ENCODE data around the gene C14orf93. TPM values are rescaled to one million over a fixed set of nuclear protein-coding genes. Genes with fewer than 3 reads are reported as not detected.
"Not testable (repeated sequence)": the region's sequence is repeated elsewhere in the genome, so short reads cannot be mapped to it uniquely, and the experiment has no call there.

C14orf93 gene
- polyA plus RNA-seq, 3 donors = 4.8 to 13.5 (median 6.2) TPM

DNA sequence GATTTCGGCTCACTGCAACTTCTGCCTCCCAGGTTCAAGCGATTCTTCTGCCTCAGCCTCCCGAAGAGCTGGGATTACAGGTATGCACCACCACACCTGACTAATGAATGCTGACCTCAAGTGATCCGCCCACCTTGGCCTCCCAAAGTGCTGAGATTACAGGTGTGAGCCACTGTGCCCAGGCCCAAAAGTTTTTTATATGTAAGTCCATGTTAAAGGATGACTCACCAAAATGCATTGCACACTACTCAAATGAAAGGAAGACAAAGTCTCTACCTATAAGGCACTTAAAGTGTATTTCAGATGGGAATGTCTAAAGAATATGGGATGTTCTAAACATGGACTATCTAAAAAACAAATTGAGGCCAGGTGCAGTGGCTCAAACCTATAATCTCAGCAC, 5.7 kb downstream of the C14orf93 start:
- WGBS, 3 donors = 96 to 98% (median 96%) methylated on average over 4 of the region's 4 CpGs
- H3K27ac ChIP-seq (ENCODE audit: low read depth, low read length) = not testable (repeated sequence)

DNA sequence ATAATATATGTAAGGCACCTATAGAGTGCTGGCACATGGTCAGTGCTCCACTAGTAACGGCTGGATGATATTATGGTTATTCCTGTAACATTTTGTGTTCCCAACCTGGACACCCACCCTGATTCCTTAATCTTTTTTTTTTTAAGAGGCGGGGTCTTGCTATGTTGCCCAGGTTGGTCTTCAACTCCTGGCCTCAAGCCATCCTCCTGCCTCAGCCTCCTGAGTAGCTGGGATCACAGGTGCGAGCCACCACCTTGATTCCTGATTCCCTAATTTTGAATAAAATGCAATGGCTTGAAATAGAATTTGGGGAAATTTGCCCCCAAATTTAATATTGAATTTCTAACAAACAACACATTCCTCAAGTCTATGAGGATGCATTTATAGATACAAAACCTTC, 7.4 kb downstream of the C14orf93 start:
- 96 to 98% (median 97%) methylated on average over 3 of the region's 3 CpGs for WGBS, 3 donors
- H3K27ac ChIP-seq (ENCODE audit: low read depth, low read length) = no peak overlapping the region

DNA sequence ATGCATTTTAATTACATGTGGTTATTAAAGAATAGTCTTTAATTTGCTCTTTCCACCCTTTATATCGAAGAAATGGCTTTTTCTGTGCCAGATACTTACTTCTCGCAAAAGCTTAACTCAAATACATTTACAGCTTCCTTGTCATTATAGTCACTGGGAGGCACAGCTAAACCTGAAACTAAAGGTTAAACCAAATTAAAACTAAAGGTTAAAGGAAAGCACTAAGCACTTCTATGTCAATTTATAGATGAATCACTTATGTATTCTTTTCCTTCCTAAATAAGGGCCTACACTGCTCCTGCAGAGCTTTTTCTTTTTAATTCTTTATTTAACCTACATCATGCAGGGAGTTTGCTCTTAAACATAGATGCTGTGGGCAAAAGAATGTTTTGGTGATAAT, 9.1 kb downstream of the C14orf93 start:
- no peak overlapping the region for H3K27ac ChIP-seq (ENCODE audit: low read depth, low read length)
- 96 to 98% (median 98%) methylated on average over 2 of the region's 2 CpGs for WGBS, 3 donors

DNA sequence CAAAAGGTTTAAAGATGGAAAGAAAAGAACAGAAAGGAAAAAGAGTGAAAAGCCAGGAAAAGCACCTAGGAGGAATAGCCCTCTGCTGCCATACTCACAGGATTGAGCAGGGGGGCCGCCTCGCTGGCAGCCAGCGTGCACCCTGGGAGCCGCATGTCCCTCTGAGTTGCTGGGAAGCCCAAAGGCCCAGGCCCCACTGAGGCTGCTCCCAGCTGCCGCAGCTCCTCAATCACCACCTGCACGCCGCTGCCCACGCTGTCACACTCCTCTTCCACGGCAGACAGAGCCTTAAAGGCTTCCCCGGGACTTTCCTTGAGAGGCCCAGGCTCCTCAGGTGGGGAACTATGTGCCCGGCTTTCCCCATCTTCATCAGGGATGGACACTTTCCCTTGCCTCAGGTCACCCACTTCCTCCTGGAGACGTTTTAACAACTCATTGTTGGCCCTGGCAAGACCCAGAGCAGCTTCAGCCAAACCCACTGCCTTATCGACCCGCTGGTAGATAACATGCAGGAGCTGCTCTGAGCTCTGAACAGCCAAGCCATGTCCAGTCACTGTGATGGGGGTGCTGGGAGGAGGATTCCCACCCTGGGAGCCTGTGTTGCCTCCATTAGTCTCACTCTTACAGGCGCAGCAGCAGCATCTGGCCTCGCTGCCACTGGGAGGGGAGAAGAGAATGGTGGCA, 11.5 kb downstream of the C14orf93 start:
- 83 to 91% (median 87%) methylated on average over 16 of the region's 16 CpGs for WGBS, 3 donors
- no peak overlapping the region for H3K27ac ChIP-seq (ENCODE audit: low read depth, low read length)

DNA sequence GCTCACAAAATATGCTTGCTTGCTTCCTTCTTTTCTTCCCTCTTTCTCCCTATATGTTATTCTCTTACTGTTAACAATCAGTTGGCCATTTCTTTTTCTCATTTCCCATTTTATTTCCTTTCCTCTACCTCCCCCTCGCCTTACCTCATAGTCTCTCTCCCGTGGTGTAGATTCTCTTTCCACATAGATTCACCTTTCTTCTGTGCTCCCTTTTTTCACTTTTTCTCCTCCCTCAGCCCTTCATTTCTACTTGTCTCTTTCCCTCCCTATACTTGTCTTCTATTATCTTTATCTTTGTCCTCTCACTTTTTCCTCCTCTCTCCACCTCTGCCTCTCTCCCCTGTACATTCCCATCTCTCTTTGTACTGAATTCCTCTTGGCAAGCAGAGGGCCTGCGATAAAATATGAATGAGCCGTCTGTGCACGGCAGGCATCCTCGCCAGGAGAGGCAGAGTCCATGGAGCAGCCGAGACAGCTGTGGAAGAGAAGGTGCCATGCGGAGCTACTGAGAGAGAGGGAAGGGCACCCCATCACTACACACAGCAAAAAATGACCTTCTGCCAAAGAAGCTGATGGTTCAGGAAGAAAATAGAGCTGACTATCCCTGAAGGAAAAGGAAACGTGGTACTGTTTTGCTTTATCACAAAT, 12.1 kb downstream of the C14orf93 start:
- 72 to 87% (median 78%) methylated on average over 9 of the region's 9 CpGs for WGBS, 3 donors
- no peak overlapping the region for H3K27ac ChIP-seq (ENCODE audit: low read depth, low read length)

DNA sequence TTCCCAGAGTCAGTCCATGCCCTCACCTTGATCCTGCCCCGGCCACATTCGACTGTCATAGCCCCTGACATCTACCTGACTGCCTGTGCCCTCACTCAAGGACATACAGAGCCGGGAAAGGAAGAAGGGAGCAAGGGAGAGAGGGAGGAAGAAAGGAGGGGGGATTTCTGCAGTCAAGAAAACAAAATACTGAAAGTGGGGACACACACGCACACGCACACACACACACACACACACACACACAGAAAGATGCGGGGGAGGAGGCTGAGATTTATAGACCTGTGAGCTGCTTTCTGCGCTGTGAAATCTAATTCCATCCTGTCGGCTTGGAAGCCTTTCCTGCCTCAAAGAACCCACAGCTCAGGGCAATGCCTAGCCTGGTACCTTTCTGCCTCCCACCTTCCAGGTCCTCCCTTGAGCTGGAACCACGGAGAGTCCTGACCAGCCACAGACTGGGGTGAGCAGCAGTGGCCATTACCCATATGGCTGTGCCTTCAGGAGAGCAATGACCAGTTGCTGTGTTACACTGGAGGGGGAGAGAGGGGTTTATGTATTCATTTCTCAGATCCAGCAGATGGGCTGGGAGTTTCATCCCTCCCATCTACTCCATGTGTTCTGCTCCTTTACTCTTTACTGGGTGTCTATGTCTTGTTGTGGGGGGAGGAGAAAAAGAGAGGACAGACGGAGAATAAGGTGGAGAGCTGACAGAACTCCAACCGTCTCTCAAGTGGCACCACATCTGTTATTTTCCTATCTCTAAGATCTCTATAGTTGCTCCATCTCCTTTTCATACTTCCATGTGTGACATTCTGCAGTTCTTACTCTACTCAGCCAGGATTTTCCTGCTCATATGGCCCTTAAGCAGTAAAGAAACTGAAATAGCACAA, 12.9 kb downstream of the C14orf93 start:
- 69 to 71% (median 70%) methylated on average over 11 of the region's 11 CpGs for WGBS, 3 donors
- H3K27ac ChIP-seq (ENCODE audit: low read depth, low read length) = no peak overlapping the region

DNA sequence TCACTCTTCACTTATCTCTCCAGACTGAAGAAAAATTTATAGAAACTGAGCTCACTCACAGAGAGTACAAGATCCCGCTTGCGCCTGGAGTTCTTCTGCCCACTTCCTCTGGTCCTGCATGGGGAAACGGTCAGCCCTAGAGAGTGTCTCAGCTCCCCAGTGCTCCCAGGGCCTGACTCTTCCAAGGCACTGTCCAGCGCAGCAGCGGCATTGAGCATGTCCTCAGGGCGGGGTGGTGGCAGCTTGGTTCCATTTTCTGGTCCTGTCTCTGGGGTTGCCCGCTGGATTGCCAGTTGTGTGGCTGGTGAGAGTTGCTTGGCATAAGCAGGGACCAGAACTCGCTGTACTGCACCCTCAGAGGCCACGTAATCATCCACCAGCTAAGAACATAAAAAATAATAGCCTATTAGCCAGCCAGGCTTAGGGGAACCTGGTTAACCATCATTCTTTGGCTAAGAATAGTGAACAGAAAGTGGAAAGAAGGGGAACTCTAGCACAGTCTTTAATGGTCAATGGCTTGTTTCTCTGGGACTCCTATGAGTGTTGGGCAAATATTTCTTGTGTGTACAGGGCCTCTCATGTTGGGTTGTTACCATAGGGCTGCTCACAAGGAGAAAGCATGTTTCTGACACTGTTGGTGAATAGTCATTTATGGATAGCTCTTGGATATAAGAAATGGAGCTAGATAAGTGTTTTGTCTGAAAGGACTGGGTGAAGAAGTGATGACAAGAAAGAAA, 13.9 kb downstream of the C14orf93 start:
- H3K27ac ChIP-seq (ENCODE audit: low read depth, low read length) = no peak overlapping the region
- WGBS, 3 donors = 90 to 93% (median 92%) methylated on average over 9 of the region's 9 CpGs

DNA sequence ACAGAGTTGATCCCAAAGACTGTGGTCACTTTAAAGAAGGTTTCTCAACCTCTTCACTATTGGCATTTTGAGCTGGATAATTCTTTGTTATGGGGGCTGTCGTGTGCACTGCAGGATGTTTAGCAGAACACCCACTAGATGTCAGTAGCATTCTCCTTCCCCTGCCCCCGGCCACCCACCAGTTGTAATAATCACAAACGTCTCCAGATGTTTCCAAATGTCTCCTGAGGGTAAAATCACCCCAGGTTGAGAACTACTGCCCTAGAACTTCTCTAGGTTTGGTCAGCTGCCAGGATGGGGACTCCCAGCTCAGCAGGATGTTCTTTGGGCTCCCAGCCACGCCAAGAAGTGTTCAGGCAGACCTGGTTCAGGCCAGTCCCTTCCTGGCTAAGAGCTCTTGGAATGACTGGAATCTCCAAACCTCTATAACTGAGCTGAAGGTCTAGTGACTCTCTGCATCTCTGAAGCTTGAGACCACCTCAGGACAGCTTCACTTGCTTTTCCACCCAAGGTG, 15.1 kb downstream of the C14orf93 start:
- no peak overlapping the region for H3K27ac ChIP-seq (ENCODE audit: low read depth, low read length)
- WGBS, 3 donors = 7 to 25% (median 11%) methylated on average over 4 of the region's 4 CpGs

DNA sequence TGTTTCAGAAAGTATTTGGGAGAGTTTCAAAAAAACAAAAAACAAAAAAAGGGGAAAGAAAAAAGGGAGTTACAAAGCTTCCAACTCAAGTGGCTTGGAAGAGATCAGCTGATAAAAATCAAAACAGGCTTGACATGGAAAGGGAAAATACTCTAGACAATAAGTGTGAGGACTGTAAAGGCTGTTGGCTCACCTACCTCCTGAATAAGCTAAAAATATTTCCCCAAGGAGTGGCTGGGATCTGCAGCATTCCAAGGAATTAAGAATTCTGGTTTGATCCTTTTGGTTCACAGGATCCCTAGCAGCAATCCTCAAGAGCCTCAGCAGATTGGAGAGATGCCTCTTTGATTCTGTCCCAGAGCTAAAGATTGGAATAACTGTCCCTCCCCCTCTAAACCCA, 16.4 kb downstream of the C14orf93 start:
- H3K27ac ChIP-seq (ENCODE audit: low read depth, low read length) = no peak overlapping the region

DNA sequence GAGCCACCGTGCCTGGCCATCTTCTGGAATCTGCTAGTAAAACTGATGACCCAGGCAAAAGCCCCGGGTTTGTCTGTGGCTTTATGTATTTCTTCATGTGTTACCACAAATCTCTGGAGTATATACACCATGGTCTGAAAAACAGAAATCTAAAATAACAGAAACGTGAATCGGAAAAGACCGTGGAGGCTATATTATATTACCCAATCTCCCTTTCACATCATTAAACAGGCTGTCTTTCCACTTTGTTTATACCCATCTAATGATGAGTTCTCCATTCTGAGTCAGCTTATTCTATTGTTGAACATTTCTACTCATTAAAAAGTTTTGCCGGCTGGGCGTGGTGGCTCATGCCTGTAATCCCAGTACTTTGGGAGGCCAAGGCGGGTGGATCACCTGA, 18.1 kb downstream of the C14orf93 start:
- WGBS, 3 donors = 88 to 93% (median 88%) methylated on average over 8 of the region's 8 CpGs
- H3K27ac ChIP-seq (ENCODE audit: low read depth, low read length) = no peak overlapping the region

DNA sequence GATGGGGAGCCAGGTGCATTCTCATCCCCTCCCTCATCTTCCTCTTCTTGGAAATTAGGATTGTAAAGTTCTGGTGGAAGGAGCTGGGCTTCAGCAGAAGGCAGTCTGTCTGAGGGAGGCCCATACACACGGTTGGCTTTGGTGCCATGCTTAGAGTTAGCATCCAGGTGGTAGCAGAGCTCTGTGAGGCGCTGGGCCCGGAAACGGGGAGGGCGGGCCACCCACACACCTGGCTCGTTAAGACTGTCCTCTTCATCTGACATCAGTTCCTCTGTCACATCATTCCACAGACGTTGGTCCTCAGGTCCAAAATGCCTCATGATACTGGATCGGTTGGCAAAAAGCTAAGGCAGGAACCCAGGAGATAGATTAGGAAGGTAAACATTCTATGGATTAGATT, 22.7 kb downstream of the C14orf93 start:
- H3K27ac ChIP-seq (ENCODE audit: low read depth, low read length) = no peak overlapping the region
- 78 to 83% (median 82%) methylated on average over 8 of the region's 8 CpGs for WGBS, 3 donors

DNA sequence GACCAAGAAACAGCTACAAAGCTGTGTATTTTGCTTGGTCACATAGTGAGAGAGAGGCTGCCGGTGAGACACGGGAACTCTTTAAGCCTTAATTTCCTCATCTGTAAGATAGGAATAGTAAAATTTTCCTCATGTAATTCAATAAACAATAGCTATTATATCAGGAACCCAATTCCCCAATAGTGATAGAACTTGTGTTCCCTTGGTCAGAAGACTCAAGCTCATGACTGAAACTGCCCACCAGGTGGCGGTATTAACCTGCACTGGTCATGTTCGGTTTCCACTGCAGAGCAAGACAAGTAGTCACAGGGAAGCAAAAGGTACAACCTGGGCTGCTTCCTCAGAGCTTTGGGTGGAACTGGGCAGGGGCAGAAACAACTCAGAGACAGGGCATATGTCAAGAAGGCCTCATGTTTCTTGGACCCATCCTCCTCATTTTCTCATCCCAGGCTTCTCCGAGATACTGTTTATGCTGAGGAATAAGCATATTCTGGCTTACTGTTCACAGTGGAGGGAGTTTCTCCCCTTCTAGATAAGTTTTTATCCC, 23.4 kb downstream of the C14orf93 start:
- WGBS, 3 donors = 22 to 27% (median 26%) methylated on average over 5 of the region's 5 CpGs
- no peak overlapping the region for H3K27ac ChIP-seq (ENCODE audit: low read depth, low read length)

DNA sequence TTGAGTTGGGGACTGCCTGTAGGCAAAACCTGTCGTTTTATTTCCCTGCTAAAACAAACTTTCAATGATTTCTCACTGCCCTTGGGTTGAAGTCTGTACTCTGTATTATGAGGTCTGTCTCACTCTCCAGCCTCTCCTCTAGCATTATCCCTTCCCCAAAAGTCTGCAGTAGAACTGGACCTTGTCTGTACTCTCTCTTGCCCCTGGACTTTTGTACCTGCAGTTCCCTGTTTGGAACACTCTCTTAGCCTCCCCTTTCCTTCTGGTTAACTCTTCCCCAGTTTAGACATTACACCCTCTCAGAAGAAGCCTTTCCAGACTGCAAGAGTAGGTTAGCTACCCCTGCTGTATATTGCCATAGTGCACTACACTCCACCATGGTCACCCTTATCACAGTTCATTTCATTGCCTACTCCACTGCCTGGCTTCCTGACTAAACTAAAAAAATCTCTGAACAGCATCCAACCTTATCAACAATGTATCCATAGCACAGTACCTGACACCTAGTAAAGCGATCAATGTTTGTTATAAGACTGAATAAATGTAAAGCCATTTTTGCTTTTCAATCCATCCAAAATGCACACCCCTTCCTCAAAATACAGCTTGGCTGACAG, 23.9 kb downstream of the C14orf93 start:
- WGBS, 3 donors = 42 to 77% (median 76%) methylated on average over 2 of the region's 2 CpGs

DNA sequence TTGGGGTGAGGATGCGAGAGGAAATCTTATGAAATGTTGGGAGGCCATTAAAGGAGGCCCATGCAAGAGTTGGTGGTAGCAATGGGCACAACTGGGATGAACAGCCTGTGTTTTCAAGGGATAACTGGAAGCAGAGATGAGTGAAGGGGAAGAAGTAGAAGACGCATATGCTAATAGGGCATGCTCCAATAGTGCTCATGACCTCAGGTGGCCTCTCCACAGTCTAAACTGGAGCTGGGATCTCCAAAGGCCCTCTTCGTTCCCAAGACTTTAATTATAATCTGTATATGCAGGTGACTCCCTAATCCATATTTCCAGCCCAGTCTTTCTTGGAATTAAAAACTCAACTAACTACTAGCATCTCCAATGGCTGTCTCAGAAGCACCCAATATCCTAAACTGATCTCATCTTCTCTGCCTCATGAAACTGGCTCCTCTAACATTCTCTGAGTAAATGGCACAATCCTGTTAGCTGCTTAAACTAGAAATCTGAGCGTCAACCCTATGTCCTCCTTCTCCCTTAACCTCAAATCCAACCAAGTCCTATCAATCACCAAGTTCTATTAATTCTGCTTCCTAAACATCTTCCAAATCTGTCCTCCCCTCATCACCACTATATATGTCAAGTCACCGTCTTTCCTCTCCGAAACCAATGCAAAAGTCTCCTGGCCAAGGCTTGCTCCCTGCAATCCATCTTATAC, 24.8 kb downstream of the C14orf93 start:
- no peak overlapping the region for H3K27ac ChIP-seq (ENCODE audit: low read depth, low read length)
- WGBS, 3 donors = 91 to 96% (median 95%) methylated on average over 6 of the region's 6 CpGs

More for the DNA sequence above, 23.9 kb downstream of the C14orf93 start:
- no peak overlapping the region for H3K27ac ChIP-seq (ENCODE audit: low read depth, low read length)

DNA sequence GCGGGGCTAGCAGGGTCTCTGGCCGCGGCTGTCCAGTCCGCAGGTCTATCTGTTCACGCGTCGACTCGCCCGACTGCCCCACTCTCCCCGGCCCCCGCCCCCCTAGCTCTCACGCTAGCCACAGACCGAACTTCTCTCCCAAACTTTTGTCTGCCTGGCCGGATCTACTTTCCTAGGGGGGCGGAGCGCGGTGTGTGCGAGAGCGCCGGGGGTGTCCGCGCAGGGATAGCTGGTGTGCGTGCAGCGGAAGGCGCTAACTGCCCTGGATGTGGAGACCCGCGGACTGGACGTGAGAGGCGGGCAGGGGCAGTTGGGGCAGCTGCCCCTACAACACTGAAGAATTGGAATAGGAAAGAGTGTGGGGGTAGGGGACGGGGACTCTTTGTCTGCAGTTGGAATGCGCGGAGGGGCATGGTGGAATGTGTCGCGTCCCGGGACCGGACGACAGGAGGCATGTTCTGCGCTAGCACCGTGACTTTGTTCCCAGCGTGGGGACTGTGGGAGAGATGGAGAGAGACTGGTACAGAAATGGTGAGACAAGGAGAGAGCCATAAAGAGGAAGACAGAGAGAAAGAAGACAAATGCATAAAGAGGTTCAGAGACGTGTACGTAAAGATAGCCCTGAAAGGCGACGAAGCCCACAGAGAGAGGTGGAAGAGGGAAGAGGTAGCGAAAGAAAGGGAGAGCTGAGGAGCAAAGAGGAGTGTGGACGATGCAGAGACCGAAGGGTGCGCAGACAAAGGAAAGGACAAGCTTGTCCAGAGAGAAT, 27.3 kb downstream of the C14orf93 start, which contains the start of gene AJUBA:
AJUBA (minus strand) TSS at position 75 of the 769 bp plus-strand sequence. CDS start 285 bp downstream, outside the sequence.
- WGBS, 3 donors = 0 to 1% (median 1%) methylated on average over 42 to 48 of the region's 48 CpGs
- H3K27ac ChIP-seq (ENCODE audit: low read depth, low read length) = no peak within 1 kb of the TSS

DNA sequence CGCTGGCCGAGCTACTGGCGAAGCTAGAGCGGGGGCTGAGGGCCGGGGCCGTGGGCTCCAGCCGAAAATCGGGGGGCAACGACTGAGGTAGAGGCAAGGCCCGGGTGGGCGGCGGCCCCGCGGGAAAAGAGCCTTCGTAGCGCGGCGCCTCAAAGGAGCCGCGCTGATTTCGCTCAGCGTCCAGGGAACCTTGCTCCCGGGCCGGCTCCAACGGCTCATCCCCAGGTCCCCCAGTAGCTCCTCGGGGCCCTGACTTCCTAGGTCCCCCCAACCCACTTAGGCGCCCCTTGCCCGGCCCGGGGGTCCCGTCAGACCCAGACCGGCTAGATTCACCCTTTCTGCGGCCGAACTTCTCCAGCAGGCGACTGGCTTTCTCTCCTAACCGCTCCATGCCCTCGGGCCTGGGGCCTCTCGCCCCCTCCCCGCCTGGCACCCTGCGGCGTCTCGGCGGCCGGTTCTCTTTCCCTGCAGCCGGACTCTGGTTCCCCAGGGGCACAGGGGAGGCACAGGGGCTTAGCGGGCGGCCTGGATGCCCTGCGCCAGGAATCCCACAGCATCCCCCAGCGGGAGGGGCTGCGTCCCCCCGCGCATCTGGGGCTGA, 28.0 kb downstream of the C14orf93 start:
- H3K27ac ChIP-seq (ENCODE audit: low read depth, low read length) = no peak overlapping the region
- 1 to 2% (median 2%) methylated on average over 38 to 51 of the region's 51 CpGs for WGBS, 3 donors
